GM19193 (cell line): Measurements from ENCODE around the gene PCBP3.

Experiments
- POLR2A ChIP-seq: IDR thresholded peaks from 4 replicates; pipeline ENCODE4 v1.6.1; 2011; ENCODE audit not compliant: insufficient read depth, insufficient read length; ENCODE audit errors: extremely low read depth

The PCBP3 gene

DNA sequence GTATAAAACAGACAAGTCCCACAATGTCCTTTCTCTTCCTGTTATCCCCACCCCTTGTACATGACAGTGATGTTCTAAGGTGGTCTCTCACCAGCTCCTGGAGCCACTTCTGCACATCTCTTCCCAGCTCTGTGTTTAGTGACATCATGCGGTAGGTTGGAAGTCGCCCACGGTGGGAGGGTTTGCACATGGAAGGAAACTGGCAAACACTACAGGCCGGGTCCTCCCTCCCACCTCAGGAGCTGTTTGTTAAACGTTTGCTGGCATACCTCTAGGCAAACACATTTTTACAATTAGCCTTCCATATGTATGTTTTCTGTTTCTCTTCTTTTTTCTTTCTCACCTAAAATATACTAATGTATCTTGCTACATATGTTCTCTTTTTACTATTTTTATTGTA is 107.4 kb downstream of the PCBP3 start:
- no peak for TF ChIP-seq POLR2A

DNA sequence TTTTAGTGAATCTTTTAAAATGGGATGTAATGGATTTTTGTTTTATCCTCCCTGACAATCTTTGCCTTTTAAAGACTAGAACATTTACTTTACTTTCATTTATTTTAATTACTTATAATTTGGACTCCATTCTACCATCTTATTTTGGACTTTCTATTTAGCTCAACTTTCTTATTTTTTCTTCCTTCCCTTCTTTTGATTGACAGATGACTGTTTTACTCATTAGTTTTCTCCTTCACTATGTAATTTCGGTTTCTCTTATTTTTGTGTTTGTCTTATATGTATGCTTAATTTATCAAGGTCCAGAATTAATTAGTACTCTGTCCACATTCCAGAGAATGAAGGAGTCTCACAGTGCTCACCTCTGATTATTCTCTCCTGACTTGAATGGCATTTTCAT is 109.9 kb downstream of the PCBP3 start:
- TF ChIP-seq POLR2A = no peak

DNA sequence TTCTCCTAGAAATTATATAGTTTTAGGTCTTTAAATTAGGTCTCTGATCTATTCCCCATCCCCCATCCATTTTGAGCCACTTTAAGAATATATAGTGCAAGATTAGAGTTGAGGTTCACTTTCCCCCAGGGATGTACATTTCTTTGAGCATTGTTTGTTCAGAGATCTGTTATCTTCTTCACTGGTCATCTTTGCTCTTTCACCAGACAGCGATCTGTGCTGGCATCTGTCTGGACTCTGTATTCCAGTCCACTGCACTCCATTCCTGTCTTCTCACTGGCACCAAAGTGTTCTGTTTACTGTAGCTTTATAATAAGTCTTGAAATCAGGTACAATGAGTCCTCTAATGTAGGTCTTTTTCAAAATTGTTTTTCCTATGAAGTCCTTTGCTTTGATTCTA is 112.5 kb downstream of the PCBP3 start:
- no peak for TF ChIP-seq POLR2A

DNA sequence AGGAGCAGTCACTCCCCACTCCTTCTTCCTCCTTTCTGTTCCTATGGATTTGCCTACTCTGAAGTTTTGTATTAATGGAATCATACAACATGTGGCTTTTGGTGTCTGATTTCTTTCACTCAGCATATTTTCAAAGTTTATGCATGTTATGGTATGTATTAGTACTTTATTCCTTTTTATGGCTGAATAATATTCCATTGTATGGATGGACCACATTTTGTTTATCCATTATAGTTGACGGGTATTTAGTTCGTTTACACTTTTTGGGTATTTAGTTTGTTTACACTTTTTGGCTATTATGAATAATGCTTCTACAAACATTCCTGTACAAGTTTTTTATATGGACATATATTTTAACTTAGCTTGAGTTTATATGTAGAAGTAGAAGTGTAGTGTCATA is 113.1 kb downstream of the PCBP3 start:
- TF ChIP-seq POLR2A = no peak

DNA sequence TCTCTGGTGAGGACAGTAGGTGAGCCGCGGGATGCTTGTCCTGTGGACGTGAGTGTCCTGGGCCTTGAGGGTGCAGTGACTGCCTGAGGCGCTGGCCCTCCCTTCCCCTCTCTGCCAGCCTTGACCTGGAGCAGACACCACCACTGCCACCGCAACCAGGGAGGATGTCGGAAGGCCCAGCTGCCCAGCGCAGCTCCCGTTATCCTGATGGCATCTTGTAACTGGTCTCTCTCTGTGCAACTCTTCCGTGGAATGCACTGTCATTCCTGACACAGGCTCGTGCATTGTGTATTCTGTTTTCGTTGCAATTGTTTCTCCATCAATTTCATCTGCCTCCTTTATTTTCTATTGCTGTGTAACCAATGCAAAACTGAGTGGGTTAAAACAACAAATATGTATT is 118.2 kb downstream of the PCBP3 start:
- TF ChIP-seq POLR2A = no peak

DNA sequence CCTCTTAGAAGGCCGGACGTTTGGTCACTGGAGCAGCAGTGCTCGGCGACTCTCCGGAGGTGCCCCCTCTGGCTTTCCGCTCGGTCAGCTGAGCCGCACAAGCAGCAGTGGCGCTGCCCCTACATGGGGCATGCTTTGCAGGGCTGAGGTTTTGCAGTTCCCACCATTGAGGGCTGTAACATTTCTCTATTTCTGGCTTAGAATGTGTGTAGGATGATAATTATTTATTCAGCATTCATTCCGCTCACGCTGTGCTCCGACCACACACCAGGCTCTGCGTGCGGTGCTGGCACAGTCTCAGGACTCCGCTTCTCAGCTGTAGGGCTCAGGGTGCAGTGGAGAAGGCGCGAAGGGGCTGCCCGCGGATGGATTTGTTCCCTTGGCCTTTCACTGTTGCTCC is 119.5 kb downstream of the PCBP3 start:
- TF ChIP-seq POLR2A = no peak

DNA sequence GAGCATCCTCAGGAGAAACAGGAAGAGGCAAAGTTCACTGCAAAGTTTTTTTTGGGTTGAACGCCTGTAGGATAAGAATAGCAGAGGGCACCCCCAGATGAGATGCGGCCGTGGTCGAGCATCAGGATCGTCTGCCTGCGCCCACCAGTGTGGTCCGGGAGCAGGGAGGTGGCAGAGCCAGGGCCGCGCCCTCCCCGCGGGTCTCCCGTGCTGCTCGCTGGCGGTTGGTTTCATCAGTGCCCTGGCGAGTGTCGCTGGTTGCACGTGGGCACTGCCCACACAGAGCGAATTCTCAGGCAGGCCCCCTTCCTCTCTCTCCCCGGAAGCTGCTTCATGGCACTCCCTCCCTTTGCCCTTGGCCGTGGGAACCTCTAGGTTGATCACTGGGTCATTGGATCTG is 120.0 kb downstream of the PCBP3 start:
- TF ChIP-seq POLR2A = no peak

DNA sequence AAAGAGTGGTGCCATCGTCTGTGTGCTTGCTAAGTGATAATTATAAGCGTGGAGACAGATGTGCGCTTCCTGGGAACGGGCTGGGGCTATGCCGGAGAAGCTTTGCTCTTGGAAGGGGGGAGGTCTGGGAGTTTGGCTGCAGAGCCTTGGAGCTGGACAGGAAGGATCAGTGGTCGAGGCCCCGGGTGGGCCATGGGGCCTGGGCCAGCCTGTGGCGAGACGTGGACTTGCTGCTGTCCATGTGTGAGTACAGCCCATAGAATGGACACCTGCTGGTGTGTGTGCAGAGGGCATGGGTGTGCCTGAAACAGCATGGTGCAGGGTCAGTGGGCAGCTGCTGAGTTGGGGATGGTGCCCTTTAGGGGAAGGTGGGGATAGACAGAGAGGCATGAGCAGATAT is 121.3 kb downstream of the PCBP3 start:
- TF ChIP-seq POLR2A = no peak

DNA sequence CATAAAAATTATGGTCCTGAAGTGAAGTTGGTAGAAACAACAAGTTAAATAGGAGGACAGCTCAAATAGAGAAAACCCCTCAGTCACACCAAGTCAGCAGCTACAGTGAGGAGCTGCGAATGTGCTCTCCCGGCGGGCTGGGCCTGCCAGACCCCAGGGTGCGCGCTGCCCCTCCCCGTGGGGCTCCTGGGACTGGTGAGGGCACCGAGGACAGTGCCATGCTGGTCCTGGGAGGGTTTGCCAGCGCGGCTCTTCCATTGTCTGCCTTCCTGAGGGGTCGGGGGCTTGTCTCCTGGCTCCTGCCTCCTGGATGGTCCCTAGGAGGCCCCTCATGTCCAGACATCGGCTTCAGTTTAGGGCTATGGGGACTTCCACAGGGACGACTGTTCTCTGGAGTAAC is 121.8 kb downstream of the PCBP3 start:
- no peak for TF ChIP-seq POLR2A

DNA sequence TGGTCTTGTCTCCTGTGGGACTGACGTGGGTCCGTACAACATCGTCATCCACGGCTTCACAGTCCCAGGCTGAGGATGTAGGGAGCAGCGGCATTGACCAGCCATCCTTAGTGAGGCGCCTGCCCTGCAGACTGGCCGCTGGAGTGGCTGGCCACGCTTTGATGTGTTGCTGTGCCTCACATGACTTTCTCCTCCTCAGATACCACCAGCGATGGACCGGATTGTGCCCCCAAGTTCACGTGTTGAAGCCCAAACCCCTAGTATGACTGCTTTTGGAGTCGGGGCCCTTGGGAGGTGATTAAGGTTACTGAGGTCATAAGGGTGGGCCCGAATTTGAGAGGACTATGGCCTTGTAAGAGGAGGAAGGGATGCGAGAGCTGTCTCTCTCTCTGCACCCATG is 122.5 kb downstream of the PCBP3 start:
- no peak for TF ChIP-seq POLR2A

DNA sequence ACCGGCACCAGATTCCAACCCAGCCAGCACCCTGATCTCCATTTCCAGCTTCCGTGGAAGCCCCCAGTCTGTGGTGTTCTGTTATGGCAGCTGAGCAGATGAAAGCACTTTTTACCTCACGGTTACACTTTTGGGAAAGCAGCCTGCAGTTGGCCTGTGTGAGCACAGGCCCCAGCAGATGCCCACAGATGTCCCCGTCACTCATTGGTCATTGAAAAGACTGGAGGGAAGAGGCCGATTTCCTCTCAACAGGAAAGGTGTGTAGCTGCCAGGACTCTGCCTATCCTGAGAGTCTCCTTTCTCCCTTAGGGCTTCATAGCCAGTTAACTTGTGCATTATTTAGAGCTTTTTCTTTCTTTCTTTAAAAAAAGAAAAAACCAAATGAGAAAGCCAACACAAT is 123.0 kb downstream of the PCBP3 start:
- TF ChIP-seq POLR2A = no peak

DNA sequence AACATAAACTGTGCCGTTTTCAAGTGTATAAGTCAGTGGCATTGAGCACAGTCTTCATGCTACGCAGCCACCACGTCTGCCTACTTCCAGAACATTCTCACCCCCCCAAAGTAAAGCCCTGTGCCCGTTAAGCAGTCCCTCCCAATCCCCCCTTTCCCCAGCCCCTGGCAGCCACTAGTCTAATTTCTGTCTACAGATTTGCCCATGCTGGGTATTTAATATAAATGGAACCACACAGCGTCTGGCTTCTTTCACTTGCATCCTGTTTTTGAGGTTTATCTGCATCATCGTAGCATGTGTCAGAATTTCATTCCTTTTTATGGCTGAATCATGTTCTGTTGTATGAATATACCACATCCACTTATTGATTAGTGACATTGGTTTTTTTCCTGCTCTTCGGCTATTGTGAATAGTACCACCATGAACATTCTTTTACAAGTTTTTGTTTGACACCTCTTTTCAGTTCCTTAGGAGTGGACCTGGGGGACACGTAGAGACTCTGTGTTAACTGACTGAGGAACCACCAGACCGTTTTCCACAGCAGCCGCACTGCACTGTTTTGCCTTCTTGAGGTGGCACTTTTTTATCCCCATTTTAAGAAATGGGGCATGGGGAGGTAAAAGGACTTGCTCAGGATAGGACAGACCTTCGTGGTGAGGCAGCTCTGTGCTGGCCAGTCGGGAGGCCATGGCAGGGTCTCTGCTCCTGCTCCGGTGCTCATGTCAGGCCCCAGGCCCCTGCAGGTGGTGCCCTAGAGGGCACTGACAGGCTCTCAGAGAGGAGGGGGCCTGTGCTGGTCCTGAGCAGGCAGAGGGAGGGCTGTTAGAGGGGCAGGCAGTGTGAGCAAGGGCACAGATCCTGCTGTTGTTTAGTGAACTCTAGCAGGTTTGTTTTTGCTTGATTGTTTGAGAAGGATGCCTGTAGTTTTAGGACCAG is 123.8 kb downstream of the PCBP3 start:
- no peak for TF ChIP-seq POLR2A

DNA sequence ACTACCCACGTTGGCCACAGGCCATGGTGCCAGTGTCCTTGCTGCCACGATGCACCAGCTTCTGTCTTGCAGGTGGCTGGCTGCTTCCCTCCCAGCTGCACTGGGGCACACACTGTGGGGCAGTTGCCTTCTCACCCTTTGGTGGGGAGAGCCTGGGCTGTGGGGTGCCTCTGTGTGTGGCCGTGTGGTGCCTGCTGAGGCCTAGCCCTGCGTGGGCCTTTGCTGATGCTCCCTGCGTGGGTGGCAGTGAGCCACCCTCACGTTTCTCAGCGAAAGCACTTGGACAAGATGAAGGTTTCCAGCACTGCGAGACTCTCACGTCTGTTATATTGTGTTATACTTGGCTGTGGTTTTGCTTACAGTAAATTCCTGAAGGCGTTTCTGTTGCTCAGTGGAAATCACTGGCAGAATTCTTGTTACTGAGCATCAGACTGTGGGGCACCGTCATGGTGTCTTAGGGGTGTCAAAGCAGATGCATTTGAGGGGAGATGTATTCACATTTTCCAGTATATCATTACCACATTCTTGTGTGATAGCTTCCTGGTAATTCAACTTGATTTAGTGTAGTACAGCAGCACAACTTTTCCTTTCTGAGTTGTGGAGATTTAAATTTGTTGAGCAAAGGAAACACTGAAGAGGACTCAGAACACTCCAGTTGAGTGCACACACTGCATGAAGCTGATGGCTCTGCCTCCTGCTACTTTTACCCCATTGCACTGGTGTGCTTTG is 124.7 kb downstream of the PCBP3 start:
- TF ChIP-seq POLR2A = no peak

DNA sequence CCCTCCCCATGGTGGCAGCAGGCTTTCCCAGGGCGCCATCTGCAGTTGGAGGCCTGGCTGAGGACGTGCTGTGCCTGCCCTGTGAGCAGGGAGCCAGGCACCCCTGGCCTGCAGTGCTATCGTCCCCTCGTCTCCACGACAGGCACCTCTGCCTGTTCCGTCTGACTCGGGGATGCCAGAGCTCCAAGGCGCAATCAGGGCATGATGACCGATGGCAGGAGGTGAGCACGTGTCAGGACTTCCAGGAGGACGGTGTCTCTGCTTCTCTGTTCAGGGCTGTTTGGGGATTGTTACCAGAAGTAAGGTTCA is 125.2 kb downstream of the PCBP3 start:
- TF ChIP-seq POLR2A = no peak

DNA sequence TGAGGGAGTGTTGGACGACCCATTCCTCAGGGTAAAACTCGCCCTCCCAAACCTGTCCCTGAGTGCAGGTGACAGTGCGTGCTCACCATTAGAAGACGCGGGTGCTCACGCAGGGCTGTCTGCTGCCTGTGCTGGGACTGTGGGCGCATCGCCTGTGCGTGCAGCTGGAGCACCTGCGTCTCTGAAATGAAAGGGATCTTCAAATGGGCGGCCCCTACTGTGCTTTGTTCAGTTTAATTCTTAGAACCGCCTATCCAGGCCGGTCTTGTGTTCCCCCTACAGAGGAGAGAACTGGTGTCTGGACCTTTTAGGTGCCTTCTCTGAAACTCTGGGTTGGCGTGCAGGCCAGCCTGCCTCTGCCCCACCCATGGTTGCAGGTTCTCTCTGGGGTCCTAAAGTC is 125.8 kb downstream of the PCBP3 start:
- no peak for TF ChIP-seq POLR2A

DNA sequence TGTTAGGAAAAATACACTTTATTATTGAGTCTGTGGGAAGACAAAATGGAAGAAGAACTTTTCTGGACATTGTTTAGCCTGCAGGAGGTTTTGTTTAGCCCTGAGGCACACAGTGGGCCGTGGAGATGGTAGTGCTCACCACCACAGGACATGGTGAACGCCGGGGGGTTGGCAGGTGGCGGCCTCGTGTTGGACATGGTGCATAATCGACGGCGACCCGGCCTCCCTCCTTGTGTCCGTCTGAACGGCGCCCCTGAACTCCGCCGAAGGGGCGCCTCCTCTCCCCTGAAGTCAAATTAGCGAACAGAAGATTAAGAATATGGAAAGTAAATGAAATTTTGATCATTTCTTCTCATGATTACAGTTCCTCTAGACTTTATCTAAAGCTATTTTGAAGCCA is 126.4 kb downstream of the PCBP3 start:
- TF ChIP-seq POLR2A = no peak

DNA sequence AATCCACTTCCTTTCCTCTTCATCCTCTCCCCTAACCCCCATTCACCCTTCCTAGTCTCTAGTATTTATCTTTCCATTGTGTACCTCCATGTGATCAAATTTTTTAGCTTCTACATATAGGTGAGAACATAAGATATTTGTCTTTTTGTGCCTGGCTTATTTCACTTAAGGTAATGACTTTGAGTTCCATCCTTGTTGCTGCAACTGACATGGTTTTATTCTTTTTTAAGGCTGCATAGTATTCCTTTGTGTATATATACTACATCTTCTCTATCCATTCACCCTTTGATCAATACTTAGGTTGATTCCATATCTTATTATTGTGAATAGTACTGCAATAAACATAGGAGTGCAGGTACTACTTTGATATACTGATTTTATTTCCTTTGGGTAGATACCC is 128.7 kb downstream of the PCBP3 start:
- TF ChIP-seq POLR2A = no peak

DNA sequence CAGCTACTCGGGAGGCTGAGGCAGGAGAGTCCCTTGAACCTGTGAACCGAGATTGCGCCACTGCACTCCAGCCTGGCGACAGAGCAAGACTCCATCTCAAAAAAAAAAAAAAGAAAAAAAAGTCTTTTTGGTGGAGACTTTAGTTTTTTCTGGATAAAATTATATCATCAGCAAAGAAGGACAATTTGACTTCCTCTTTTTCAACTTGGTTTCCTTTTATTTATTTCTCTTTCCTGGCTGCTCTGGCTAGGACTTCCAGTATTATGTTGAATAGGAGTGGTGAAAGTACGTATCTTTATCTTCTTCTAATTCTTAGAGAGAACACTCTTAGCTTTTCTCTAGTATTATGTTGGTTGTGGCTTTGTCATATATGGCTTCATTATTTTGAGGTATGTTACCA is 130.8 kb downstream of the PCBP3 start:
- no peak for TF ChIP-seq POLR2A
